H1 (cell line): Measurements from ENCODE around the gene HOXB9. TPM values are rescaled to one million over a fixed set of nuclear protein-coding genes. Genes with fewer than 3 reads are reported as not detected.
A peak's percentile ranks its signal among the peaks of the same experiment; 100 is the strongest.

Experiments used
- CTCF ChIA-PET: fragments of 300-600 bp; sonication (Branson Sonifier 250); formaldehyde crosslinking; loops from one replicate; lab custom pipeline; 2021; ENCODE audit not compliant: partially characterized antibody; lab: Charles Lee
- POLR2A ChIA-PET: fragments of 300-600 bp; sonication (Branson Sonifier 250); formaldehyde crosslinking; loops from one replicate; lab custom pipeline; 2021; ENCODE audit warnings: inconsistent platforms; ENCODE audit not compliant: partially characterized antibody; lab: Charles Lee
- DNase-seq, 2 experiments: peaks; one replicate each; pipeline versions ENCODE4 v3.0.0 to v3.0.0-alpha.2; 2010 to 2022; ENCODE audit warnings: low spot score in 2 of 2, low read depth in 1 of 2, mixed read lengths in 1 of 2
- FAIRE-seq: peaks from 2 replicates; lab custom pipeline; 2011; peaks lifted over from hg19 to GRCh38; lab: Jason Lieb, UNC
- H2AFZ ChIP-seq: 2 replicates; pipeline ENCODE4 v1.8.1; 2012; ENCODE audit warnings: low read length, inconsistent platforms
- H2AK5ac ChIP-seq: 2 replicates; pipeline ENCODE4 v1.6.1; 2013; ENCODE audit warnings: low read depth, low read length
- H2BK120ac ChIP-seq: replicated peaks from 2 replicates; pipeline ENCODE3; 2013; ENCODE audit warnings: low read depth, low read length, inconsistent platforms
- H2BK12ac ChIP-seq: 2 replicates; pipeline ENCODE4 v1.6.1; 2013; ENCODE audit warnings: low read depth, low read length
- H2BK15ac ChIP-seq: 2 replicates; pipeline ENCODE4 v1.6.1; 2013; ENCODE audit warnings: low read length
- H2BK20ac ChIP-seq: 2 replicates; pipeline ENCODE4 v1.6.1; 2013; ENCODE audit warnings: low read length
- H2BK5ac ChIP-seq: 2 replicates; pipeline ENCODE4 v1.6.1; 2013; ENCODE audit warnings: low read depth, low read length
- H3K14ac ChIP-seq: 2 replicates; pipeline ENCODE4 v1.6.1; 2013; ENCODE audit warnings: inconsistent platforms; ENCODE audit not compliant: insufficient read length
- H3K18ac ChIP-seq: 2 replicates; pipeline ENCODE4 v1.6.1; 2013; ENCODE audit warnings: low read length; ENCODE audit errors: extremely low read depth
- H3K23ac ChIP-seq: 2 replicates; pipeline ENCODE4 v1.6.1; 2013; ENCODE audit warnings: inconsistent platforms; ENCODE audit not compliant: insufficient read length
- H3K23me2 ChIP-seq: 2 replicates; pipeline ENCODE4 v1.6.1; 2013; ENCODE audit warnings: low read depth, low read length
- H3K27ac ChIP-seq: 2 replicates; pipeline ENCODE4 v1.6.1; 2011; ENCODE audit warnings: low read depth, low read length, inconsistent platforms
- H3K27me3 ChIP-seq, 4 experiments: replicated peaks in 1 of 4; 1 replicate in 1 of 4; 2 replicates in 3 of 4; pipeline versions ENCODE4 v1.6.1 to v1.8.1; 2011 to 2013; ENCODE audit warnings: low read length in 3 of 4, mild to moderate bottlenecking in 3 of 4, inconsistent platforms in 2 of 4, mixed read lengths in 2 of 4, moderate library complexity in 1 of 4; ENCODE audit not compliant: control insufficient read depth in 3 of 4, insufficient read depth in 3 of 4; ENCODE audit errors: extremely low read depth in 1 of 4
- H3K36me3 ChIP-seq, 4 experiments: 2 replicates each; pipeline versions ENCODE4 v1.6.1 to v1.8.1; 2011 to 2013; ENCODE audit warnings: mild to moderate bottlenecking in 4 of 4, low read length in 3 of 4, moderate library complexity in 2 of 4, control low read depth in 1 of 4, inconsistent platforms in 1 of 4; ENCODE audit not compliant: insufficient read depth in 4 of 4, control insufficient read depth in 2 of 4
- H3K4ac ChIP-seq: replicated peaks from 2 replicates; pipeline ENCODE3; 2013; ENCODE audit warnings: low read length, low read depth, mixed read lengths, inconsistent platforms; ENCODE audit not compliant: insufficient read length
- H3K4me1 ChIP-seq, 4 experiments: replicated peaks in 1 of 4; 1 replicate in 1 of 4; 2 replicates in 3 of 4; pipeline versions ENCODE4 v1.6.1 to v1.8.1; 2011 to 2013; ENCODE audit warnings: low read length in 3 of 4, inconsistent platforms in 2 of 4, mixed read lengths in 1 of 4; ENCODE audit not compliant: insufficient read depth in 4 of 4, control insufficient read depth in 3 of 4
- H3K4me2 ChIP-seq, 2 experiments: 2 replicates each; pipeline versions ENCODE4 v1.6.1 to v1.8.1; 2011 to 2013; ENCODE audit warnings: low read depth in 2 of 2, low read length in 2 of 2, control low read depth in 1 of 2, inconsistent platforms in 1 of 2, mild to moderate bottlenecking in 1 of 2; ENCODE audit not compliant: insufficient read depth in 1 of 2
- H3K4me3 ChIP-seq, 4 experiments: fragments of 200-600, 300-600 bp in 1 of 4; sonication (generic), shearing (Covaris generic), sonication (Bioruptor Twin) in 1 of 4; 2 replicates each; pipeline versions ENCODE4 v1.5.1 to v1.8.1; 2011 to 2016; ENCODE audit warnings: low read length in 4 of 4, low read depth in 3 of 4, control low read depth in 2 of 4, inconsistent platforms in 2 of 4, mild to moderate bottlenecking in 2 of 4, mixed read lengths in 1 of 4, moderate library complexity in 1 of 4; ENCODE audit not compliant: insufficient read depth in 2 of 4; ENCODE audit errors: extremely low read depth in 1 of 4
- H3K56ac ChIP-seq: replicated peaks from 2 replicates; pipeline ENCODE3; 2013; ENCODE audit warnings: low read depth, mild to moderate bottlenecking, mixed read lengths, low read length, inconsistent platforms; ENCODE audit not compliant: insufficient read length
- H3K79me1 ChIP-seq: 2 replicates; pipeline ENCODE4 v1.6.1; 2013; ENCODE audit warnings: low read depth, low read length, control low read depth
- H3K79me2 ChIP-seq, 2 experiments: 2 replicates each; pipeline versions ENCODE4 v1.6.1 to v1.8.1; 2012 to 2013; ENCODE audit warnings: low read length in 2 of 2, mild to moderate bottlenecking in 2 of 2, inconsistent platforms in 1 of 2; ENCODE audit not compliant: insufficient read depth in 2 of 2, control insufficient read depth in 1 of 2
- H3K9ac ChIP-seq, 4 experiments: replicated peaks in 1 of 4; 1 replicate in 1 of 4; 2 replicates in 3 of 4; pipeline versions ENCODE4 v1.6.1 to v1.8.1; 2011 to 2013; ENCODE audit warnings: low read depth in 3 of 4, low read length in 3 of 4, control low read depth in 2 of 4, mild to moderate bottlenecking in 2 of 4, moderate library complexity in 2 of 4, inconsistent platforms in 1 of 4; ENCODE audit errors: extremely low read depth in 1 of 4
- H3K9me3 ChIP-seq, 2 experiments: 2 replicates each; pipeline versions ENCODE4 v1.6.1 to v1.8.1; 2012 to 2013; ENCODE audit warnings: mild to moderate bottlenecking in 2 of 2, moderate library complexity in 2 of 2, control low read depth in 1 of 2, inconsistent platforms in 1 of 2, low read depth in 1 of 2, low read length in 1 of 2, mixed read lengths in 1 of 2; ENCODE audit not compliant: insufficient read depth in 2 of 2
- H4K20me1 ChIP-seq, 2 experiments: replicated peaks in 1 of 2; 2 replicates each; pipeline versions ENCODE3 to v1.8.1; 2011 to 2013; ENCODE audit warnings: inconsistent platforms in 2 of 2, low read length in 2 of 2, mild to moderate bottlenecking in 1 of 2; ENCODE audit not compliant: insufficient read depth in 2 of 2, control insufficient read depth in 1 of 2
- H4K5ac ChIP-seq: 2 replicates; pipeline ENCODE4 v1.6.1; 2013; ENCODE audit warnings: low read length, low read depth, mixed read lengths, inconsistent platforms; ENCODE audit not compliant: insufficient read length
- H4K8ac ChIP-seq: 2 replicates; pipeline ENCODE4 v1.8.0; 2013; ENCODE audit warnings: mild to moderate bottlenecking, moderate library complexity, low read length, inconsistent platforms; ENCODE audit not compliant: insufficient read depth; ENCODE audit errors: extremely low read depth
- H4K91ac ChIP-seq: replicated peaks from 2 replicates; pipeline ENCODE3; 2013; ENCODE audit warnings: low read length, mixed read lengths, inconsistent platforms; ENCODE audit not compliant: insufficient read length
- BRCA1 ChIP-seq: IDR thresholded peaks from 2 replicates; pipeline ENCODE4 v1.6.1; 2012; ENCODE audit warnings: low read depth, low read length, improper control_type of control experiment
- CBX5 ChIP-seq: fragments of 300-800, 300-1000 bp; sonication (generic); IDR thresholded peaks from 2 replicates; pipeline ENCODE4 v1.7.1; 2016; ENCODE audit warnings: antibody characterized with exemption, low read length, low read depth
- CEBPB ChIP-seq: IDR thresholded peaks from 2 replicates; pipeline ENCODE4 v1.6.1; 2012; ENCODE audit warnings: low read depth, low read length
- SAP30 ChIP-seq: fragments of 300-600 bp; sonication (generic); IDR thresholded peaks from 2 replicates; pipeline ENCODE4 v1.7.1; 2012; ENCODE audit warnings: low read length, moderate library complexity, mild to moderate bottlenecking, inconsistent platforms; ENCODE audit not compliant: insufficient read depth, insufficient replicate concordance
- SIX5 ChIP-seq: IDR thresholded peaks from 2 replicates; pipeline ENCODE4 v1.6.1; 2011; ENCODE audit warnings: mild to moderate bottlenecking, low read depth, low read length
- SUZ12 ChIP-seq: fragments of 200-600 bp; sonication (generic); IDR thresholded peaks from 2 replicates; pipeline ENCODE4 v1.6.1; 2012; ENCODE audit warnings: mild to moderate bottlenecking, inconsistent platforms, low read length, moderate library complexity, mixed read lengths
- WGBS, 2 experiments: shearing (Covaris generic) in 1 of 2; methylation state at CpG; one replicate each; pipeline versions ENCODE4 v1.1.6 to v1.1.7; 2013 to 2015; ENCODE audit warnings: low lambda C conversion rate in 2 of 2, mixed read lengths in 2 of 2, inconsistent platforms in 1 of 2, low coverage in 1 of 2, missing lambda C conversion rate in 1 of 2; ENCODE audit not compliant: insufficient replicate concordance in 2 of 2, insufficient coverage in 1 of 2, insufficient read length in 1 of 2; ENCODE audit errors: extremely low coverage in 1 of 2, missing lambda C conversion rate in 1 of 2; 5-methylcytosine and 5-hydroxymethylcytosine counted together
- polyA plus RNA-seq, 7 experiments: library from polyadenylated mRNA; depleted of rRNA in 3 of 7; stranded (reverse) in 5 of 7; unstranded in 2 of 7; fragments of >200 nt in 5 of 7; fragments of 200-250 nt in 2 of 7; gene quantifications; 1 replicate in 5 of 7; 2 replicates in 1 of 7; 4 replicates in 1 of 7; pipeline versions ENCODE4 v1.2.1 to v1.2.3, GENCODE V29; 2011 to 2013; ENCODE audit warnings: missing spikeins in 2 of 7, mixed read lengths in 2 of 7
- total RNA-seq: library from RNA; stranded (reverse); fragmentation: NEBNext Ultra II Directional; extraction: Animal tissue kit (Norgen Biotek cat#: 25700); gene quantifications from 2 replicates; pipeline ENCODE4 v1.2.1, GENCODE V29; 2021

The HOXB9 gene
- total and polyA plus RNA-seq, 2 of the 8 experiments (the other 6 are each of a cell fraction or from before 2014, with no cell fraction given): not detected

DNA sequence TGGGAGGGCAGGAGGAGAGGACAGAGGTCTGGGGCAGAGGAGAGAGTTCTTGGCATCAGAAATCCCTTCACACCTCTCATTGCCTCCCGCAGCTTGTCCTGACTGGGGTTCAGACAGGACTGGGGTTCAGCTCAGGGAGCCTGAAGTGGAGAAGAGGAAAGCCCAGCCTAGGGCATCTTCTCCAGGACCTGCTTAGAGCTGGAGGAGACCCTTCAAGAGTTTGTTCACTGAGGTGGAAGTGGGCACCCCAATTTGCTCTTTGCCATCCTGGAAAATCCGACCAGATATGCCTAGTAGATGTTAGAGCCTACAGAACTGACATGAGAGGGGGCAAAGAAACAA lies 38.1 kb downstream of the HOXB9 start:
- Histone ChIP-seq H4K91ac (no peak overlapping the region), H3K4me2 (no peak overlapping the region), H3K14ac (no peak overlapping the region), H2BK15ac (no peak overlapping the region), H3K4me1 (peaks cover 0 to 3% (median 0%) of the 10 kb centered on the region in 4 experiments; a peak in 4 of 7 replicates), H2AFZ (no peak overlapping the region), H2BK5ac (no peak overlapping the region), H3K56ac (no peak overlapping the region), H3K36me3 (peaks cover 0 to 11% (median 0%) of the 10 kb centered on the region in 4 experiments; a peak in 1 of 8 replicates), H2BK12ac (no peak overlapping the region), H3K27ac (no peak overlapping the region), H3K27me3 (peaks cover 99 to 100% (median 100%) of the 10 kb centered on the region in 4 experiments), H3K23ac (no peak overlapping the region), H3K9ac (no peak overlapping the region), H3K23me2 (no peaks in the 10 kb centered on the region), H3K4ac (no peak overlapping the region), H4K20me1 (peaks cover 25 to 34% of the 10 kb centered on the region in 2 experiments), H4K5ac (no peak overlapping the region), H2BK20ac (no peak overlapping the region), H3K79me1 (no peaks in the 10 kb centered on the region), H4K8ac (no peak overlapping the region), H2AK5ac (no peak overlapping the region), H3K4me3 (no peak overlapping the region), H2BK120ac (no peak overlapping the region), H3K18ac (no peak overlapping the region), H3K9me3 (no peaks in the 10 kb centered on the region; a peak in 1 of 4 replicates), H3K79me2 (no peaks in the 10 kb centered on the region)
- TF ChIP-seq BRCA1: no peak
- peak; percentile 15; the same call in 1 of the 2 replicates for TF ChIP-seq SUZ12
- TF ChIP-seq CBX5: no peak
- no peak for TF ChIP-seq CEBPB
- TF ChIP-seq SAP30: no peak
- TF ChIP-seq SIX5: no peak
- no peak for DNase-seq
- FAIRE-seq: no peak
- POLR2A ChIA-PET: interaction anchor here (1.2 to 1.6 kb wide), 2 partner anchors 11 to 35 kb away, joined by 4 read pairs; no protein-coding TSS in a partner anchor
- CTCF ChIA-PET: interaction anchor here (0.9 to 4.7 kb wide), 21 partner anchors 9 to 373 kb away, joined by 3 to 24 read pairs (median 5); no protein-coding TSS in a partner anchor
- whole genome bisulfite sequencing, 2 experiments: 47% methylated on average over 2 of the region's 2 CpGs; no CpG with 5 or more reads in 1 of the 2 experiments
